Tibial nerve (tissue), 4 donors: ENCODE measurements around the gene H6PD. TPM values are rescaled to one million over a fixed set of nuclear protein-coding genes. Genes with fewer than 3 reads are reported as not detected.

Experiments used
- DNase-seq, 2 donors: peaks; one replicate each; pipeline ENCODE4 v3.0.0-alpha.2; 2019; ENCODE audit warnings: low spot score in 2 of 2
- H3K27ac ChIP-seq, 4 donors: fragments of 200-600 bp; sonication (generic) in 3 of 4; one replicate each; pipeline ENCODE4 v1.5.1; 2017 to 2019; ENCODE audit warnings: mild to moderate bottlenecking in 1 of 4
- H3K27me3 ChIP-seq, 2 donors: fragments of 200-600 bp; sonication (generic) in 1 of 2; one replicate each; pipeline versions ENCODE4 v1.5.1 to v1.6.0; 2017 to 2019
- H3K36me3 ChIP-seq, 3 donors: fragments of 200-600 bp; sonication (generic); one replicate each; pipeline ENCODE4 v1.5.1; 2018 to 2019
- H3K4me1 ChIP-seq, 4 donors: fragments of 200-600 bp; sonication (generic) in 3 of 4; one replicate each; pipeline ENCODE4 v1.5.1; 2017 to 2019
- H3K4me3 ChIP-seq, 4 donors: fragments of 200-600 bp; sonication (generic) in 3 of 4; one replicate each; pipeline ENCODE4 v1.5.1; 2017 to 2019; ENCODE audit warnings: mild to moderate bottlenecking in 1 of 4, moderate library complexity in 1 of 4
- H3K9me3 ChIP-seq, 4 donors: fragments of 200-600 bp; sonication (generic) in 3 of 4; one replicate each; pipeline ENCODE4 v1.5.1; 2017 to 2019
- EP300 ChIP-seq, 2 donors: sonication (generic); formaldehyde crosslinking; IDR thresholded peaks; one replicate each; pipeline ENCODE4 v1.6.1; 2017; ENCODE audit warnings: antibody characterized with exemption in 2 of 2, mild to moderate bottlenecking in 1 of 2
- POLR2A ChIP-seq, 2 donors: fragments of 450-650 bp; IDR thresholded peaks; one replicate each; pipeline ENCODE4 v1.6.1; 2017; ENCODE audit warnings: antibody characterized with exemption in 2 of 2, mild to moderate bottlenecking in 2 of 2, moderate library complexity in 2 of 2
- WGBS, 2 donors: methylation state at CpG; one replicate each; pipeline ENCODE4 v1.1.5; 2018; 5-methylcytosine and 5-hydroxymethylcytosine counted together
- total RNA-seq, 4 donors: library from RNA; depleted of rRNA; stranded (reverse); fragments of >200 nt; gene quantifications; one replicate each; pipeline ENCODE4 v1.1.0, GENCODE V29; 2016
- TF ChIP-seq, protein P1 (sequence below), 5 experiments: fragments of 200-600 bp in 3 of 5; fragments of 450-650 bp in 2 of 5; sonication (generic) in 3 of 5; IDR thresholded peaks; one replicate each; pipeline ENCODE4 v1.5.1; 2016 to 2019; ENCODE audit warnings: antibody characterized with exemption in 5 of 5, mild to moderate bottlenecking in 3 of 5, moderate library complexity in 2 of 5

H6PD gene
- total RNA-seq, 4 donors from 2014 or later: 53.1 to 88.6 (median 72.7) TPM

DNA sequence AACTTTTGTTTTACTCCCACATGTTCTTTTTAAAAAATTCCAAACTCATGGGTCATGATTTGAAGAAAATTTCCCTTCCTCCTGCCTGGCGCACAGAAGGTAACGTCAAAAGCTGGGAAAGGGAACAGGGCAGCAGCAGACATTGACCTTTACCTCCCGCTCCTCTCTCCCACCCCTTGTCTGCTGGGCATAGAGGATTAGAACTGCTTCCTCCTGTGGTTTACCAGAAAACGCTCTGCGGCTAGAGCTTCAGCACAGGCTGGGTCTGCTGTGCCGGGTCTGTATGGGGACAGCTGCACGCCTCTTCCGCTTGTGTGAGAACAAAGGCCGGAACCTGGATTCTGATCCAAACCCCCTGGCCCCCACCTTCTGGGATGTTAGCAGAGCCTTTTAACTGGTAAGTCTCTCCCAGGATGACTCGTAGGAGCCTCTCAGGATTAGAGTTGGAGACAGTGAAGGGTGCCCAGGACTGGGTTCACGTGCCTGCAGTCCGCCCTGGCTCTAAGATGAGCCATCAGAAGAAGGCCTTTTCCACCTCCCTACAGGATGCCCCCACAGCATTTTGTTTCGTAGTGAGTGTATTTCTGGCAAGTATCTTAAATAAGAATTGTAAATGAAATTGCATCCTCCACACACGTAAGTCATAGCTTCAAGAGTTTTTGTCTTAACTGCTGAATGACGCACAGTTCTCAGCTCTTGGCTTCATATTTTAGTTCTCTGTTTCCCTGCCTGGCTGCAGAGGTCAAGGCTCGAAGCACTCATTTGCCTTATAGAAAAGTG, 5.2 kb downstream of the H6PD start:
- Histone ChIP-seq H3K4me3 (peak overlapping the region in 1 of 4 donors; percentile 4), H3K9me3 (no peaks in the 10 kb centered on the region), H3K27me3 (no peaks in the 10 kb centered on the region), H3K27ac (peak overlapping the region; percentile 2 to 84 (median 60)), H3K4me1 (peaks cover 0 to 94% (median 71%) of the 10 kb centered on the region in 4 donors), H3K36me3 (peaks cover 0 to 14% (median 0%) of the 10 kb centered on the region in 3 donors)
- WGBS, 2 donors: 47 to 54% methylated on average over 16 of the region's 16 CpGs
- TF ChIP-seq EP300 (IDR thresholded peaks at IDR 0.05): peak; percentile 36 to 78
- TF ChIP-seq POLR2A (IDR thresholded peaks at IDR 0.05): no peak
- TF ChIP-seq, protein P1, sequence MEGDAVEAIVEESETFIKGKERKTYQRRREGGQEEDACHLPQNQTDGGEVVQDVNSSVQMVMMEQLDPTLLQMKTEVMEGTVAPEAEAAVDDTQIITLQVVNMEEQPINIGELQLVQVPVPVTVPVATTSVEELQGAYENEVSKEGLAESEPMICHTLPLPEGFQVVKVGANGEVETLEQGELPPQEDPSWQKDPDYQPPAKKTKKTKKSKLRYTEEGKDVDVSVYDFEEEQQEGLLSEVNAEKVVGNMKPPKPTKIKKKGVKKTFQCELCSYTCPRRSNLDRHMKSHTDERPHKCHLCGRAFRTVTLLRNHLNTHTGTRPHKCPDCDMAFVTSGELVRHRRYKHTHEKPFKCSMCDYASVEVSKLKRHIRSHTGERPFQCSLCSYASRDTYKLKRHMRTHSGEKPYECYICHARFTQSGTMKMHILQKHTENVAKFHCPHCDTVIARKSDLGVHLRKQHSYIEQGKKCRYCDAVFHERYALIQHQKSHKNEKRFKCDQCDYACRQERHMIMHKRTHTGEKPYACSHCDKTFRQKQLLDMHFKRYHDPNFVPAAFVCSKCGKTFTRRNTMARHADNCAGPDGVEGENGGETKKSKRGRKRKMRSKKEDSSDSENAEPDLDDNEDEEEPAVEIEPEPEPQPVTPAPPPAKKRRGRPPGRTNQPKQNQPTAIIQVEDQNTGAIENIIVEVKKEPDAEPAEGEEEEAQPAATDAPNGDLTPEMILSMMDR (IDR thresholded peaks at IDR 0.05): peak in 1 of 5 experiments; percentile 8
- DNase-seq: peak in 1 of 2 donors; percentile 49

DNA sequence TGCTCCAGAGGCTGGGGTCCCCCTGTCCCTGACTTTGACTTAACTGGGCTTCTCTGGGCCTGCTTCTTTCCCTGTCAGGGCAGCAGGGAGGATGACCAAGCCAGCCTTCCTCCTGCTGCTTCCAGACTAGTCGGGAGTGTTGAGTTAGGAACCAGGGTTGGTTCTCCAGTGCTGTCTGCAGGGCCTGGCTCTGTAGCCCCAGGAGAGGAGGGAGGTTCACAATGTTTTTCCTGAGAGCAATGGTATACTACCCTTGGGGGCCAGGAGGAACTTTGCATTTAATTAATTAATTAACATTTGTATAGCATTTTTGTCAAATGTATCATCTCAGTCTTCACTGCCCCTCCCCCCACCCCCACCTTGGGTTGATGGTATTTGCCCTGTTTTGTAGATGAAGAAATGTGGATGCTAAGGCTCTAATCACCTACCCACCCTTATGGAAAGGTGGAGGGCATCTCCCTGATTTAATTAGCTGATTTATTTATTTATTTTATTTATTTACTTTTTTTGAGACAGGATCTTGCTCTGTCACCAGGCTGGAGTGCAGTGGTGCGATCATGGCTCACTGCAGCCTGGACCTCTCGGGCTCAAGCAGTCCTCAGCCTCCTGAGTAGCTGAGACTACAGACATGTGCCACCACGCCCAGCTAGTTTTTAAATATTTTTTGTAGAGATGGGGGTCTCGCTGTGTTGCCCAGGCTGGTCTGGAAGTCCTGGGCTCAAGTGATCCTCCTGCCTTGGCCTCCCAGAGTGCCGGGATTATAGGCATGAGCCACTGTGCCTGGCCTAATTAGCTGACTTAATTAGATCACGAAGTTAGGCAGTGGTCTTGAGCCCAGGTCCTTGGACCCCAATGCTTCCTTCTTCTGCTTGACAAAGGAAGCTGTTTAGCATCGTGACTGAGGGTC, 6.6 kb downstream of the H6PD start:
- Histone ChIP-seq H3K36me3 (peaks cover 0 to 27% (median 0%) of the 10 kb centered on the region in 3 donors), H3K4me1 (peaks cover 0 to 89% (median 63%) of the 10 kb centered on the region in 4 donors), H3K4me3 (no peak overlapping the region), H3K9me3 (no peaks in the 10 kb centered on the region), H3K27me3 (no peaks in the 10 kb centered on the region), H3K27ac (peak overlapping the region in 3 of 4 donors; percentile 53 to 84 (median 84))
- TF ChIP-seq EP300 (IDR thresholded peaks at IDR 0.05): no peak
- TF ChIP-seq, protein P1 (IDR thresholded peaks at IDR 0.05): no peak
- TF ChIP-seq POLR2A (IDR thresholded peaks at IDR 0.05): no peak
- WGBS, 2 donors: 85 to 93% methylated on average over 8 of the region's 8 CpGs
- no peak for DNase-seq

DNA sequence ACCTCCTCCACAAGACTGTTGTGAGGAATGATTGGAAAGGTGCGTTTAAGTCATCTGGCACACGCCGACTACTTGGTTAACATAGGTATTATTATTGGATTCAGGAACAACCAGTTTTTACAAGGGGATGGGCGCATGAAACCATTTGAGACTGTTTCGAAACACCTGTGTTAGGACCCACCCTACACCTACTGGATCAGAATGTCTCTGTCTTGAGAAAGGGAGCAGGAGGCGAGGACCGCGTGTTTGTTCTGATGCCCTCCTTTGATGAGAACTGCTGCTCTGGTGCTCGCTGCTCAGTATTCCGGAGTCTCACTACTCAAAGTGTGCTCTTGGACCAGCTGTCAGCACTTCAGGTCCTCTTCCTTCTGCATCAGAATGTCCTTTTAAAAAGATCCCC, 7.3 kb downstream of the H6PD start:
- Histone ChIP-seq H3K4me1 (peaks cover 0 to 82% (median 56%) of the 10 kb centered on the region in 4 donors), H3K36me3 (peaks cover 0 to 35% (median 0%) of the 10 kb centered on the region in 3 donors), H3K9me3 (no peaks in the 10 kb centered on the region), H3K27ac (peak overlapping the region in 3 of 4 donors; percentile 46 to 84 (median 53)), H3K27me3 (no peaks in the 10 kb centered on the region), H3K4me3 (no peak overlapping the region)
- WGBS, 2 donors: 89 to 94% methylated on average over 10 of the region's 10 CpGs
- TF ChIP-seq POLR2A (IDR thresholded peaks at IDR 0.05) (no peak), EP300 (IDR thresholded peaks at IDR 0.05) (no peak)
- DNase-seq: no peak

DNA sequence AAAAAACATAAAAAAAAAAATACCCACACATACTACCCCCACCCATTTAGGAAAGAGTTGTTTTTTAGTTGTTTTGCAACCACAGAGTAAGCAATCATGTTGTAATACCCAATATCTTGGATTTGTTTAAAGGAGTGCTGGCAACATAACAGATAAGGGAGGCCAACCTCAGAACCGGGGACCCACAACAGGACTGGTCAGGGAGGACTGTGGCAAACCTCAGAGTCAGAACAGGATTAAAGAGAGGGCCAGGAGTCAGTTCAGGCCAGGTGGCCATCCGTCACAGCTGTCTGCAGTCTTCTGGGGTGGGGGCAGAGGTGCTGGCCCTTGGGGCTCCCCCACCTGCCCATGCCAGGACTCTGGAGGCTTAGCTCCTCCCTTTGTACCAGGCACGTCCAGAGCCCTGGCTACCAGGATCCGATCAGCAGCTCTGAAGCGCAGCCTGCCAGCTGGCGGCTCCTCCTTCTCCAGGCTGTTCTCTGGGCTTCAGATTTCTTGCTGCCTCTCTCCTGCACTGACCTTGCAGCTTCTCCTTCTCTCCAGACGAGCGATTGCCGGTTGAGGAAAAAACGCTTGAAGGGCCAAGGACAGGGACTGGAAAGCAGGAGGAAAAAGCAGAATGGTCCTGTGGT, 7.9 kb downstream of the H6PD start:
- Histone ChIP-seq H3K4me1 (peaks cover 0 to 77% (median 51%) of the 10 kb centered on the region in 4 donors), H3K36me3 (peaks cover 0 to 40% (median 0%) of the 10 kb centered on the region in 3 donors), H3K9me3 (no peaks in the 10 kb centered on the region), H3K27me3 (no peaks in the 10 kb centered on the region), H3K4me3 (peak overlapping the region in 1 of 4 donors; percentile 9), H3K27ac (peak overlapping the region in 3 of 4 donors; percentile 53 to 84 (median 55))
- peak; percentile 45 to 57 for DNase-seq
- peak in 1 of 2 donors; percentile 74 for TF ChIP-seq EP300 (IDR thresholded peaks at IDR 0.05)
- TF ChIP-seq, protein P1 (IDR thresholded peaks at IDR 0.05): no peak
- TF ChIP-seq POLR2A (IDR thresholded peaks at IDR 0.05): no peak
- WGBS, 2 donors: 58 to 74% methylated on average over 10 of the region's 10 CpGs
